RWPE1 (cell line): Measurements from ENCODE around the gene MYD88.

Source experiments
- CTCF ChIA-PET: fragments of 350-600 bp; sonication (Branson Sonifier 250); formaldehyde crosslinking; extraction: SDS; loops from one replicate; lab custom pipeline; 2021; lab: Yijun Ruan, JAX
- POLR2A ChIA-PET: fragments of 400-600 bp; formaldehyde crosslinking; extraction: SDS; loops from one replicate; lab custom pipeline; 2020; ENCODE audit warnings: antibody characterized with exemption; ENCODE audit not compliant: low non-redundant PET; lab: Yijun Ruan, JAX
- DNase-seq: peaks from one replicate; pipeline ENCODE4 v3.0.0; 2012; ENCODE audit warnings: low spot score
- H3K27ac ChIP-seq: fragments of 450-650 bp; 2 replicates; pipeline ENCODE4 v1.5.1; 2017
- CTCF ChIP-seq: fragments of 450-650 bp; conservative IDR thresholded peaks from 2 replicates; pipeline ENCODE4 v1.5.1; 2017; ENCODE audit warnings: low read depth, mild to moderate bottlenecking

MYD88 gene

GRCh38 chr3:38107911-38108648 lies 30.4 kb upstream of the MYD88 start:
- TF ChIP-seq CTCF, result no peak
- DNase-seq, result no peak
- CTCF ChIA-PET, result interaction anchor here (0.6 kb wide), 1 partner anchor 373 kb away, joined by 3 read pairs; no protein-coding TSS in a partner anchor
- H3K27ac ChIP-seq, result no peak overlapping the region
- POLR2A ChIA-PET, result no interaction called here

GRCh38 chr3:38108649-38109579 lies 29.5 kb upstream of the MYD88 start:
- H3K27ac ChIP-seq, result no peak overlapping the region
- CTCF ChIA-PET, result interaction anchor here (0.6 kb wide), 1 partner anchor 372 kb away, joined by 3 read pairs; no protein-coding TSS in a partner anchor
- POLR2A ChIA-PET, result no interaction called here
- TF ChIP-seq CTCF, result no peak
- DNase-seq, result no peak

GRCh38 chr3:38109580-38110313 lies 28.7 kb upstream of the MYD88 start:
- POLR2A ChIA-PET, result no interaction called here
- CTCF ChIA-PET, result interaction anchor here (0.6 to 0.7 kb wide), 2 partner anchors 14 to 142 kb away, joined by 3 read pairs; no protein-coding TSS in a partner anchor
- TF ChIP-seq CTCF, result no peak
- no peak for DNase-seq
- no peak overlapping the region for H3K27ac ChIP-seq

GRCh38 chr3:38110314-38111050 lies 28.0 kb upstream of the MYD88 start:
- ChIA-PET CTCF (interaction anchor here (0.6 to 0.7 kb wide), 2 partner anchors 14 to 143 kb away, joined by 3 read pairs; no protein-coding TSS in a partner anchor), POLR2A (no interaction called here)
- no peak for TF ChIP-seq CTCF
- H3K27ac ChIP-seq, result no peak overlapping the region
- no peak for DNase-seq

GRCh38 chr3:38111201-38111600 lies 27.3 kb upstream of the MYD88 start:
- no peak for DNase-seq
- CTCF ChIA-PET, result no interaction called here
- H3K27ac ChIP-seq, result no peak overlapping the region
- POLR2A ChIA-PET, result no interaction called here
- no peak for TF ChIP-seq CTCF
